Measurements from ENCODE around the gene COL19A1.

COL19A1 gene

DNA sequence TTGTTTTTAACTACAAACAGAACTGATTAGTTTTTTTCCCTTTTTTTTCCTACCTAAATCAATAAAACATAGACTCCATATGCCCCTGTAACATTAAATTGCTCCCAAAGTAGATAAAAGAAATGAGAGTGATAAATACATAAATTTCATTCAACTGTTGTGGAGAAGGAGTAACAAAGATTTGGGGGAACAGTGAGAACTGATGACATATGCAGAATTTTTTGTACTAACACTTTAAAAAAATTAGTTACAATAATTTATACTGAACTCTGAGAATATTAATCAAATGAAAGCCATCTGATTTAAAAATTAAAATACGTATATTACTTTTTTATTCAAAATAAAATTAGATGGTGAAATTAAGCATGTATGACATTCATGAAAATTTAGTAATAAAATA lies 195.7 kb downstream of the COL19A1 start:
- no peak for DNase-seq

DNA sequence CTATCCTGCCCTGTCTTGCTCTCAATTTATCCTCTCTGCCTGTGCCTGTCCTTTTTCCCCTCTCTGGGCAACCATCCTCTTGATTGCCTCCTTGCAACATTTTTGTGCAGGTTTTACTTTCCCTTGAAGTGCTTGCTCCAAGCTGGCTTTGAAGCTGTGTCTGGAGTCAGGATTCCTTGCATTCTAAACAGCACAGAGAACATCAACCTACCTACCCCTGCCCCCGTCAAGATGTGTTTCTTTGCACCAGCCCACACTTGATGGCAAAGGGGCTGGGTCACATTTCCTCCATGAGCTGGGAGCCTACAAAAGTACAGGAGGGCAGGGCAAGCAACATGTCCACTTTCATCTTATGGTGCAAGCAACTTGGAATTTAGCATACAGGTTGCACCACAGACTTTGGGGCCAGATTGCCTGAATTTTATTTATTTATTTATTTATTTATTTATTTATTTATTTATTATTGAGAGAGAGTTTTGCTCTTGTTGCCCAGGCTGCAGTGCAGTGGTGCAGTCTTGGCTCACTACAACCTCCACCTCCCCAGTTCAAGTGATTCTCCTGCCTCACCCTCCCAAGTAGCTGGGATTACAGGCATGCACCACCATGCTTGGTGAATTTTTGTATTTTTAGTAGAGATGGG lies 206.3 kb downstream of the COL19A1 start:
- DNase-seq, result no peak

DNA sequence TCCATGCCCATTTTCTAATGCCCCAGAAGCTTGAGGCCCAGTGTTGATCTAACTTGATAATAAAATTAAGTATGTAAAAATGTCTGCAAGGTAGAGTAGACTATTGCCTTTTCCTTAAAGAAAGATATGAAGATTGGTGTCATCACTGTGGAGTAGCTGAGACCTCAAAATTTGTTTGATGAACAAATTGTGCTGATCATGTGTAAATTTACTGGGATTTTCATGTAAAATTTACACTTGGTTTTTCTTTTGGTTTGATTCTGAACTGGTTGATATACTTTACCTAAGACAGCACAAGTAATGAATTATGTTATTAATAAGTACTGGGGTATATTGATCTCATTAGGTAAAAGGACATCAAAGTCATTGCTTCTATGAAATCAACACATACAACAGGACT lies 207.3 kb downstream of the COL19A1 start:
- no peak for DNase-seq

DNA sequence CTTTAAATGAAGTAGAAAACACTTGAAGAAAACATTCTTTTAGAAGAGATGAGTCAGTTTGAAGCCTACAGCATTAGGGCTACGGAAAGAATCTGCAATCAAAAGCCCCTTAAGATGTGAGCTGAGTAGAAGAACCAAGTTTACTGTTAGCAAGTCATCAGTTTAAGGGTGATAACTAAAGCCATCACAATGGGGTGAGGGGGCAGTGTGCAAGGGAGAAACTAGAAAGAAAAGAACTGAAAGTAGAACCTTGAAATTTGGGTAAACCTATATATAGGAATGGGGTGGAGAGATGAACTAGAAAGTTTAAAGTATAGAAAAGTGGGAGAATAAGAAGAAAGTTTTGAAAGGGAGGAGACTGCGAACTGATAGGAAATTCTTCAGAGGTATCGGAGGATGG lies 212.9 kb downstream of the COL19A1 start:
- no peak for DNase-seq

GRCh38 chr6:70080443-70081070 lies 214.2 kb downstream of the COL19A1 start:
- no peak for DNase-seq

GRCh38 chr6:70082830-70083229 lies 216.5 kb downstream of the COL19A1 start:
- no peak for DNase-seq

DNA sequence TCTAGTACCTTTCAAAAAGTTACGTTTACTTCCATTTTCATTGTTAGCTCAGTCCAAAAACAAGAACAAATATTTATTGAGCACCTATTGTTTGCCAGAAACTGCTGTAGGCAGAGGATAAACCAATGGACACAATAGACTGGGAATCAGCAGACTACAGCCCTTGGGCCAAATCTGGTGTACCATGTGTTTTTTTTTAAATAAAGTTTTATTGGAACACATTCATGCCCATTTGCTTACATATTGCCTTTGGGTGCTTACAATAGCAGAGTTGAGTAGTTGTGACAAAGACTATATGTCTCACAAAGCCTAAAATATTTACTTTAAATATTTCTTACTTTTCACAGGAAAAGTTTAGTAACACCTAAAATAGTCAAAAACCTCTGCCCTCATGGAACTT lies 220.4 kb downstream of the COL19A1 start:
- DNase-seq, result no peak

DNA sequence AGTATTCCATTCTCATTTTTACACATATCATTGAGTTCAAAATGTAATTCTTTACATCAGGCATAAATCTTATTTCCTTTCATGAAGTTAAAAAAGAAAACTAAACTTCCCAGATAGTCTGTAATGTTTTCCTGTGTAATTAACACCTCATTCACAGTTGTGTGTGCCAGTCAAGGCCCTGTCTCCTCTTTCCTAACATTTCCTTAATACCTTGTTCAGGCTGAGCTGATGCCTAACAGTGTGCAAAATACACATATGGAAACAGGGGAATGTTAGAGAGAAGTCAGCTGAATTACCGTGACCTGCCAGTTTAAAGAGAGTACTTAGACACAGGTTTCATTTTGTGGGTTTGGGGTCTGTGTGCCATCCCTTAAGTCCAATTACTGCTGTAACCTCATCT lies 227.8 kb downstream of the COL19A1 start:
- DNase-seq, result no peak

DNA sequence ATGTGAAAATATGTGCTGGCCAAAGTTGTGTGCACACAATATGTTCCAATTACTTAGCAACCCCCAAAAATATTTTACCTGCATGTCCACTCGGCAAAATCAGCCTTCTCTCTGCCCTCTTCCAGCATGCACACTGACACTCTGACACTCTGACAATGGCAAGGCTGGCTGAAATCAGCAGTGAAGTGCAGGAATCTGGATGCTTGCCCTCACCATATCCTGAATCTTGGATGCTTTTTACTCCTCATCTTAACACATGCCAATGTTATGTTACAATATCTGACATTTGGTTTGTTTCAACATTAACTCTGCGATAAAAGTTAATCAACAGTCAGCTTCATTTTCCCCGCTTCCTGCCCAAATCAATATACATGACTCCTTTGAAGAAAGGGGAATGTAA lies 233.4 kb downstream of the COL19A1 start:
- no peak for DNase-seq

DNA sequence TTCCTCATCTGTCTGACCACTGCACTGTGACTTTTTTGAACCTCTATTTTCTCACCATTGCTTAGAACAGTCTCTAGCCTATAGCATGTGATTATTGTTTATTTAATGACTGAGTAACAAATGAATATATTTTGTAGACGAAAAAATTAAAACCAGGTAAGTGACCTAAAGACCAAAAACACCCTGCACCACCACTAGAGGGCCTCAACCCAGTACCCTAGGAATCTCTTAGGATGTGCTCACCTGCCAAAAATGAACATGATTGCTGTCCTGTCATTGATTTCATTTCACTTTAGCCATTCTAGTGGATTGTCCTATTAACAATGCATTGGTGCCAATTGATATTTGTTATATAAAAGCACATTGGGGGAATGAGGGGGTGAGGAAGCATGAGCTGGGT lies 237.4 kb downstream of the COL19A1 start:
- peak; percentile 3 to 4 for DNase-seq

DNA sequence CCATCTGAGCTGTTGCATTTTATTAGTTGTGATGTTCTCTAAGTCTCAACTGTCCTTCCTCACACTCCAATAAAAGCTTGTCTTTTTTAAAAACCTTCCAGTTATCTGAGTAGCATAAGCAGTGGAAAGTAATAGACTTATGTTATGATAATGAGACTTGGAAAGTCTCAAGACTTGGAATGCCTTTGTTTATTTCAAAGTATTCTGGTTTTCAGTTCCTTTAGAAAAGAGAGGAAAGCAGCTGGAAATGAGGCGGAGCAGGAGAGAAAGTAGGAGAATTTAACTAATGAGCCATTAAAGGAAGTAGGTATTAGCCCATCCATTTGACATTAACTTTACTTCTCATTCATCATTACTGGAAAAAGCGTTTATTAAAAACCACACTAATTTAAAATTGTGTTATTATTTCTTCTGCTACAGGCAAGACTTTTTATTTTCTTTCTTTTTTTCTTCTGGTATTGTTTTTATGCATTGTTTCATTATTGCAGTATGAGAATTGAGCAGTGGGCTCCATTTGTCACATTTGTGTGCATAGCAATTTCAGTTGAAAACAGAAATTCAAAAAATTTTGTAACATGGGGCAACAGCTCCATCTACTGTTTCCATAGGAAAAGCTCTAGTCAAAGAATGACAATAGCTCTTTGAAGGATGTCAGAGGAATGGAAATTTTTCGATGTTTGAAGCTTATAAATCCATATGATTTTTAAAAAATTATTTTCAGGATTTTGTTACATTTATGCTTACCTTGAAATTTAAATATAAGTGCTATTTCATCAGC lies 241.7 kb downstream of the COL19A1 start:
- no peak for DNase-seq

GRCh38 chr6:70110126-70111022 lies 244.0 kb downstream of the COL19A1 start:
- DNase-seq, result no peak

GRCh38 chr6:70111737-70112136 lies 245.4 kb downstream of the COL19A1 start:
- no peak for DNase-seq

GRCh38 chr6:70112716-70113115 lies 246.4 kb downstream of the COL19A1 start:
- DNase-seq, result no peak

GRCh38 chr6:70113171-70113570 lies 246.8 kb downstream of the COL19A1 start:
- DNase-seq, result no peak

DNA sequence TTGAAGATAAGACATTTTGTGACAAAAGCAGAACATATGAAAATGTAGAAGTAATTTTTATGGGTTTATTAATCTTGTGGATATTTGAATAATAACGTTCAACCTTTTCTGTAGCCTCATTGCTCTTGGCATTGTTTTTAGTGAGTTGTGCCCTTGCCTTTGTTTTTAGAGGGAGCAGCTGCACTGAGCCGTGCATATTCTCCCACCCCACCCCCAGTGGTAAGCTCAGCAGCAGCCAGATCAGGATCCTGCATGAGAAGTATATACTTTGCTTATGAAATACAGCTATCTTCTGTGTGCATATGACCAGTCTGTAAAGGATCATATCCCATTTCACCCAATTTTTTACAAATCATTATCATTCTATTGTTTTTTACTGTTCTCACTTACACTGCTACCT lies 252.3 kb downstream of the COL19A1 start:
- DNase-seq, result no peak

GRCh38 chr6:70119218-70119835 lies 253.0 kb downstream of the COL19A1 start:
- no peak for DNase-seq

GRCh38 chr6:70124443-70124842 lies 258.1 kb downstream of the COL19A1 start:
- no peak for DNase-seq

DNA sequence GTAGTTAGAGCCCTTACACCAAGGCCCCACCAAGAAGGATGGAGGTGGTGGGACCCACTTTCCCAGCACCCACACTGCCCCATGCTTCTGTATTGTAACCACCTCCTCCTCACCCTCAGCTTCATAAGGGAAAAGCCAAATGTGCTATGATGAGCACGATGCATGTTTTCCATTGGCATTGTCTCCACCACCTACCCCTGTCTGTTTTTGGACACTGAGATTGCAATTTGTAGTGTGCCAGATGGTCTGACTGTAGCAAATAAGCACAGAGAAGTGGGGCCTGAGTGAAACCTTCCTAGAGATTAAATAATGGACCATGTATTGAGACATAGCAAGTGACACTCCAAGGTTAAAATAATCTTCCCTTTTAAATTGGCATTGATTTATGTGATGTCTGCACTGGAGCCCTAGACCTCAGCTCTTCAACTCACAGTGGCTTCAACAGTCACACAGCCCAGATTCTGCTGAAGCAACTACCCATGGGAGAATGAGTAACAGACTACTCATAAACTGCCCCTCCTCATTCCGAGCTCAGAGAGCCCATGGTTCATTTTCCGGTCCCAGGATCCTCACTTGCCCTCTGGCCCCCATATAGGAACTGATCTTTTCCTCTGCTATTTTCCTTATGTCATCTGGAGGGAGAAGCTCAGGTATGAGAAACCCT lies 258.7 kb downstream of the COL19A1 start:
- DNase-seq, result no peak

- DNase-seq, result no peak
Measured at GRCh38 chr6:70125602-70126001, 259.2 kb downstream of the COL19A1 start.

GRCh38 chr6:70129341-70129740 lies 263.0 kb downstream of the COL19A1 start:
- DNase-seq, result no peak

DNA sequence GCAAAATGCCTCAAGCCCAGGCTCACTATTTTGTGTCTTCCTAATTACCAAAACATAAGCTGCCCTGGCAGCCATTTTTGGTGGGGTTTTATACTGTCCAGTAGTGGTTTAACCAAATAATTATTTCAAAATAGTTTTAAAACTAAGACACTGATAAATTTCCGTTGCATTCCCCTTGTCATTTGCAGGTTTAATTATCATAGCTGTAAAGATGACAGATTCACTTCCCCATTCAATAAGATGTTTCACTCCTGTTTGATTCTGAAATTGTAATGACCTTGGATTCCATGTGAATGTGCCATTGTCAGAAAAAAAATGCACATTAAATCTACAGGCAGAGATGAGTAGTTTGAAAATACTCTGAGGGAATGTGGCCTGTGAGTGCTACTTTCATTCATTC lies 264.5 kb downstream of the COL19A1 start:
- no peak for DNase-seq
